Smooth muscle cell of the brain vasculature (primary cell): Measurements from ENCODE around the gene SLCO2A1.

Source experiments
- DNase-seq: peaks from one replicate; pipeline ENCODE4 v3.0.0-alpha.2; 2012; ENCODE audit warnings: low read depth, low spot score

SLCO2A1 gene

DNA sequence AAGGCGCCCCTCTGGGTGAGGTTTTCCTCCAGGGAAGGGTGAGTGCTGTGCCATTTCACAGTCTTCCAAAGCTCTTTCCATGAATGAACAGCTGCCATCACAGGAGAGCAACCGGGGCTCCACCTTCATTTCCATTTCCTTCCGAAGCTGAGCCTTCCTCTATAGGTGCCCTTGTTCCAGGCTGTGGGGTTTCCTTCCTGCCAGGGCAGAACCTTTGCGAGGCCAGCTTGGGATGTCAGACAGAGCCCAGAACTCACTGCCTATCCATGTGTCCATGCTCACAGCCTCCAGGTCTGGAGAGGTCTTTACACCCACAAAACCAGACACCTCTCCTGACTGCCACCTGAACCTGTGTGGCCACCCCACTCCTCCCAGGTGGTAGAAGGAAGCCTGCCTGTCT, 49.2 kb downstream of the SLCO2A1 start:
- no peak for DNase-seq

DNA sequence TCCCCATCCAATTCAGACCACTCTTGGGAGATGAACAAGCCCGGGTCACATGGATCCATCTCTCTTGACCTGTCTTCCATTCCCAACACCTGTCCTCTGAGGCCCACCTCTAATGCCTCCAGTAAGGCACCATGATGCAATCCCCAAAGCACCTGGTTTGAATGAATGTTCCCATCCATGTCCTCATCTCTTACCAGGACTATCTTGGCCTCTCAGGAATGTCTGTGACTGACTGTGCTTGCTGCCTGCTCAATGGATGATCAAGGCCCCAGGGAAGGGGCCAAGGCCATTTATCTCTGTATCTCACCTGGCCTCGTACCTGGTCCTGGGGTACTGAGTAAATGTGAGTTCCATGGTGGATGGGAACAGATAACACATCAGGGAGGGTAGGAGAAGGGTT, 49.7 kb downstream of the SLCO2A1 start:
- DNase-seq = no peak

DNA sequence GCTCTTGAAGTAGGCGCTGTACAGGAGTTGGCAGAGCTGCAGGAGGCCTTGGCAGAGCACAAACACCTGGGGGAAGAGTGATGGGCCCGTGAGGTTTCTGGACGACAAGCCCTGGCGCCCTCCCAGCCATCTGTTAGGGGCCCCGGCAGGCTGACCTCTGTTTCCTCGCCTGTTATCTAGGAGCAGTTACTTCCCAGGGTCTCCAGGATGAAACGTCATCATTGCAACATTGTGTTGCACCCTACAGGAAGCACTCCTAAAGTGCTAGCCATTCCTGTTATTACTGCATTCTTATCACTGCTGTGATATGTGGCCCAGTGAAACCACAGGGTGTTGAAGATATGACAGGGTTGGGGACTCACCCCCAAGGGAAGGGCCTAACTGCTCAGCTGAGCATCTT, 50.2 kb downstream of the SLCO2A1 start:
- no peak for DNase-seq

DNA sequence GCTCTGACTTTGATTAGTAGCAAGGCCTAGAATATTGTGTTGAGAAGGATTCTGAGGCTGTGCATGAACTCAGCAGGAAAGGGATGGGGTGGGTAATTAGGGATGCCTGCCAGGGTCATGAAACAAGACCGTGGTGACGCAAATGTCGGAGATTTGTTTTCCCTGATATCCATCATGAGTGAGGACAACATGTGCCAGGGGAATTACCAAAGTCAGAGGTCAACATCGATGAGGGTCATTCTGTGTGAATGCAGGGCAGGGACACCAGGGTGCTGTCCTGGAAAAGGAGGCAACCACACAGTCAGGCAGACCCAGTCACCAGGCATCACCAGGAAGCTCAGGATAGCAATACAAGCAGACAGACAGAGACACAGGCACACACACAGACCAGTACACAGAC, 52.2 kb downstream of the SLCO2A1 start:
- DNase-seq = no peak

DNA sequence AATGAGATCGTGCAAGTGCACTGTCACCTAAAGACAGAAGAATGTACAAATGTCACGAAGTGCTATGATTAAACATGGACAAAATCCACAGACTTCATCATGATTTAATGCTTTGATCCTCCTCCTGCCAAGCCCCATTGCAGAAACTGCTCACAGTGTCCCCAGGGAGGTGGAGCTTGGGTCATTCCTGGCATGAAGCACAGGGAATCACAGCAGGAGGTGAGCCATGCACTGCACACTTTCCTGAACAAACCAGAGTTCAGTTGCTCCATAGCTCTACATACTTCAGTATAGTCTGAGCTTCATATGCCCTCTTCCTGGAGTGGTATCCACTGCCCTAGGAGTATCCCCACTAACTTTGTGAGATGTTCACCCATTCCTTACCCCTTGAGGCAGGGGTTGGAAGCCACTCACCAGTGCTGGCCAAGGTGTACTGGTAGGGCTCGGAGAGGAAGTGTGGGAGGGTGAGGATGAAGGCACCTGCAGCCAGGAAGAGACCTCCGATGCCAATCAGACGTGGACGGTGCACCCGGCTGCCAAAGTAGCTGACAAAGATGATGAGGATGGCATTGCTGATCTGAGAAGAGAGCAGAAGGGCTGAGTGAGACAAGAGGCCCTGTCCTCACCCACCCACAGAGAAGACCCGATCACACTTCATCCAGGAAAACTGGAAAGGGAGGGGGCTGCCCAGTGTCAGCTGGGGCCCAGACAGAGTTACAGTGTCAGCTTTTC, 56.3 kb downstream of the SLCO2A1 start:
- DNase-seq = no peak

DNA sequence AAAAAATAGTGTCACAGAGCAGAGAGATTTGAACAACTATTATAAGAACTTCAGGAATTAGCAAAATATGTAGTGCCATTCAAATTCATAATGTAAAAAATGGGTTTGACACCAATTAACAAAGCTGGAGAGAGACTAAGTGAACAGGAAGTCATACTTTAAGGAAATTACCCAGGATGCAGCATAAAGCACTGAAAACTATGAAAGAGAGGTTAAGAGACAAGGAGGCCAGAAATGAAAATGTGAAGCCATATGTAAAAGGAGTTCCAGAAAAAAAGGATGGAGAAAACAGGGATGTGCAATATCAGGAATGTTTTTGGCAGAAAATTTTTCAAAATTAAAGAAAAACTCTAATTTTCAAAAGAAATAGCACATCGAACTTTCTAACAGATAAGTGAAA, 57.6 kb downstream of the SLCO2A1 start:
- no peak for DNase-seq

DNA sequence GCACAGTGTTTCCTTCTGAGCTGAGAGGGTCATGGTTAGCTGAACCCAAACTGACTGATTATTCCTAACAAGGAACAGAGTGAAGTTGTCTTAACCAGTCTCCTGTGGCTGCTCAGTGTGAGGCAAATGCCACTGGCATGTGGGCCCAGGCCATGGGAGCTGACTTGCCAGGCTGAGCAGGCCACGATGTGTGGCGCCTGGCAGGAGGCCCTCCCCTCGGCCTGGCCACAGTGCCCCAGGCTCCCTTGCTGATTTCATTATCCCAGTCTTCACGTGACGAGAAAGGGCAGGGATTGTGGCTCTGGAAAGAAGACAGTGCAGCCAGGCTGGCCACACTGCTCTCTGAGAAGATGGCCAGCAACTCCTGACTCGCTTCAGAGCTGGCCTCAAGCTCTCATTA, 58.8 kb downstream of the SLCO2A1 start:
- no peak for DNase-seq

DNA sequence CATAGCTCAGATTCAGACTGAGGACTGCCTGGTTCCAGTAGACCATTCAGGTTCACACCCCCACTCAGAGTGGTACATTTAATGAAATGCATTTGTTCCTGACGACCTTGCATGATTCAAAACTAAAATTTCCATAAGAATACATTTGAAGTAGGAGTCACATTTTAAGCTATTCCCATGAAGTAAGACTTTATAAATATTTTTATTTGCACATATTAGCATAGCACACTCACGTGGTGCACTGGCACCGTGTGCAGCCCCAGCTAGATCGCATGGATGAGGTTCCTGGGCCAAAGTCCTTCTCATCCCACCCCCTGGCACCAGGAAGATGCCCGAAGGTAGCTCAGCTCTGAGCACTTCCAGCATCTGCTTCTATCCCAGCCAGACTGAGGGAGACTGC, 59.4 kb downstream of the SLCO2A1 start:
- no peak for DNase-seq

DNA sequence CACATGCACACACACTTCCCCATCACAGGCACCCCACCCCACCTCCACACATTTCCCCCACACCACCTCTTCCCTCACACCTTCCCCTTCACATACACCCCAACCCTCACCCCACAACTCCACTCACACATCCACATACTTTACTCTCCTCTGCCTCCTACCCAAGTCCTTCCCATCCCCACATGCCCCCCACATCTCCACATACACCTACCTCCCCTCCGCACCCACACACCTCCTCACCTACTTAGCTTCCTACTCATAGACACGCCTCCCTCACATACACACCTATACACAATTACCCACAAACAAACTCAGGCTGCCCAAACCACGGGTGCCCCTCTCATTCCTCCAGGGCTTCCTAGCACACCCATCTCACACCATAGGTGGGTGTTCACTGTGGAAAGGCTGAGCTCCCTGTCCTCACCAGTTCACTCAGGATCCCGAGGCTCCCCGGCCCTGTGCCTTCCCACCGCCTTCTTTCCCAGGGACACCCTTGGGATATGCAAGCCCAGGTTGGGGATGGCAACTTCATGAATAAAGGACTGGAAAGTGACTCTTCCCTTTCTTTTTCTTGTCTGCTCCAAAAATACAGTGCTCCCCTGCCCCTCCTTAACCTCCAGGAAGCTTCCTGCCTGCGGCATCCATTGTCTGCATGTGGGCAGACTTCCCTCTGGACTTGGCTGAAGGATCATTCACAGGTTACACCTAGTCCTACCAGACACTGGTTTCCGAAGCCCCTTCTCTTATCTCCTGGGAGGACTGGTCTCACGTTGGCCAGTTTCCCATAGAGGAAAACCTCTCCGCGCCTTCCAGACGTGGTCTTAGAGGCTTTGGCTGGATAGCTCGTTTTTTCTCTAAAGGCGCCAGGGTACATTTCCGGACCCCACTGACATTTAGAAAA, 61.5 kb downstream of the SLCO2A1 start:
- DNase-seq = no peak

DNA sequence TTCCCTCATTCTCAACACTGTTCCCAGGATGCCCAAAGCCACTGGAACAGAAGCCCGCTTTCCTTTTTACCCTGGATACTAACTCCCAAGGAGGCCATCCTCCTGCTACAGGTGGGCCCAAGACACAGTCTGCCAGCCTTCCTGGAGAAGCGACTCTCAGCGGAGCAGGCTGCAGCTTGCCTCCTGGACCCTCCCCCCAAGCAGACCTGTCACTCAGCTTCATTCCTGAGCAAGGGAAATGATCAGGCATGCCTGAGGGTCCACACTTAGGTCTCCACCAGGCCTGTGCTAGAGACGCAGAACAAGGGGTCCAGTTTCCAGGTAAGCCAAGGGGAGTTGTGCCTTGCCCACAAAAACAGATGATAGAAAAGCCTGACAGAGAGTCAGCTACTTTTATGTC, 62.8 kb downstream of the SLCO2A1 start:
- no peak for DNase-seq

DNA sequence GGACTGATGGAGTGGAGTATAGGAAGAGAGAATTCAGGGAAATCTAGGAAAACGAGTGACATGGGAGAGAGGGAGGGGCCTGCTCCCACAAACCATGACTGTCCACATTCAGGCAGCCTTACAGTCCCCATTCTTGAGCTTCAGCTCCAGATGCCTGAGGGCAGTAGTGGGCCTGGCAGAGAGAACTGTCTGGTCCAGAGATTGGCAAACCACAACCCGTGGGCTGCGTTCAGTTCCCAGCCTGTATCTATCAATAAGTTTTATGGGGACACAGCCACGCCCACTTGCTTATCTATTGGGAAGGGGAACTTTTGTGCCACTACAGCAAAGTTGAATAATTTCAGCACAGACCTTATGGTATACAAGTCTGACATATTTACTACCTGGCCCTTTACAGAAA, 63.8 kb downstream of the SLCO2A1 start:
- no peak for DNase-seq

DNA sequence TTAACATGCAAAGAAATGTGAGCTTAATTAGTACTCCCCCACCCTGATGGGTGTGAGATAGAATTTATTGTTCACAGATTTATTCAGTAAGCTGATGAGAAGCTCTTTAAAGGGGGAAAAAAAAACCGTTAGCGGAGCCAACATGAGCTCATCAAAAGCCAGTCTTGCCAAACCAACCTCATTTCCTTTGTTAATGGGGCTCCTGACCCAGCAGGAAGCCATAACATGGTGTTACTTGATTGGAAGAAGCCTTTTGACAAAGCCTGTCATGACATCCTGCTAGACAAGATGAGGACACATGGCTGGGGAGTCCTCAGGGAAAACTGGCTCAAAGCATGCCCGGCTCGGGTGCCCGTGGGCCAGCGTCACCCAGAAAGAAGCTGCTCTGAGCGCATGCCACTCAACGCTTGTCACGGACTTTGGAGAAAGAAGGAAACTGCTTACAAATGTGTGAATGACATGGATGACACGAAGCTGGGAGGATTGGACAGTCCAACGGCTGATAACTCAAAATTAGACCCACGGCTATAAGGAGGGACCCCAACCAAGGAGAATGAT, 64.6 kb downstream of the SLCO2A1 start:
- no peak for DNase-seq

DNA sequence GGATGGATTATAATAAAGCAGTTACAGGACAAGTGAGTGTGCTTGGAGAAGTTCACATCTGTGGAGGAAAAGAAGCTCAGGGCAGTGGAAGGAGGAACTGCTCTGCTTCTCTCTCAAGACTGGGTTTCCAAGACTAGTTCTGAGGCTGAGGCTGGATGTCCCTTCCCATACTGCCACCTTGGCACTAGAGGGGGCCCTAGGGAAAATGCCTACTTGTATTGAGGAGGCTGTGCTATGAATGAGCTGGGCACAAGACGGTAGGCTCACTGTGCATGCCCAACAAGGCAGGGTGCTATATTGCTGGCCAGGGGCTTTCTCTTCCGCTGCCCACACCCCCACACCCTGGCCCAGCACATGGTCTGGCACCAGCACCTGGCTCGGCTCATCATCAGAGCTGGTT, 65.2 kb downstream of the SLCO2A1 start:
- DNase-seq = no peak

DNA sequence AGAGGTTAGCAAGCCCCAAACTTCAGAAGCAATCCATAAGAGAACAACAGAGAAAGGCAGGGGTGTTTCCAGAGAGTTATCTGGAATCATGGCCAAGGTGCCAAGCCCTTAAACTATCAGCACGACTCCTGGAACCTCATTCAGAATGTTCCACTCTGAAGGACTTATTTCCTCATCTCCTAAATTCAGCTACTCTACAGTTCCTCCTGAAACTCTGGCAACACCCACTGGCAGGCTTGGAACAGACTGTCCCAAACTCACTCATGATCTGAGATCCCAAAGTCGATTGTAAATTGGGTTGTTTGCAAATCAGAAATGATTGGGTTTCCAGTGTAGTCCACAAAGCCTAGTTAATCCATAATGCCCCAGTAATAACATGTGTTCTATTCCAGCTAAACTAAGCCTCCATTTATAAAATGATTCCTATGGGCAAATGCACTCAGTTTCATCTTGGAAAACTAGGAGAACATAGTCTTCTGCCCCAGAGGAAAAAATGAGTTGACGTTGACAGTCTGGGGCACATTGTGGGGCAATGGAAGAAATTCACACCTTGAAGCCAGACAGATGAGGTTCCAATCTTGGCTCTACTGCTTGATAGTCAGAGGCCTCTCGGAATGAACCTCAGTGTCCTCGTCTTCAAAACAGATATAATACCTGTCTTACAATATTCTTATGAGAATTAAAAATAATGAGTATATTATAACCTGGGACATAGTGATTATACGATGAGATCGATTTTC, 65.9 kb downstream of the SLCO2A1 start:
- no peak for DNase-seq

DNA sequence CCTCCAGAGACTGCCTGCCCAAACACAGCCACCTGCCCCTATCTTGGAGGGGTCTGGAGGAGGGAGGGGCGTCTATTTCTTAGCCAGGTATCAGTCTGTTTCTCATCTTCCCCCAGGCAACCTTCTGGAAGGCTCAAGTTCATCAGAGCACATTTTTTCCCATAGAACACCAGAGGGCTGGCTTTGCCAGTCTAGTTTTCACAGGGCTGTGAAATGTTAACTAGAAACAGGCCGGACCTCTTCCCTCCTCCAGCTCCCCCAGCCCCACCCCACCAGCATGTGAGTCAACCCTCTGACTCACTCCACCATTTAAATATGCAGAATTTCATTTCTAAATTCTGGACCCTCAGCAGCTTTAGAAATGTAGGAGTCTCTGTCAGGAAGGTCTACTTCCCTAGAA, 66.9 kb downstream of the SLCO2A1 start:
- no peak for DNase-seq

DNA sequence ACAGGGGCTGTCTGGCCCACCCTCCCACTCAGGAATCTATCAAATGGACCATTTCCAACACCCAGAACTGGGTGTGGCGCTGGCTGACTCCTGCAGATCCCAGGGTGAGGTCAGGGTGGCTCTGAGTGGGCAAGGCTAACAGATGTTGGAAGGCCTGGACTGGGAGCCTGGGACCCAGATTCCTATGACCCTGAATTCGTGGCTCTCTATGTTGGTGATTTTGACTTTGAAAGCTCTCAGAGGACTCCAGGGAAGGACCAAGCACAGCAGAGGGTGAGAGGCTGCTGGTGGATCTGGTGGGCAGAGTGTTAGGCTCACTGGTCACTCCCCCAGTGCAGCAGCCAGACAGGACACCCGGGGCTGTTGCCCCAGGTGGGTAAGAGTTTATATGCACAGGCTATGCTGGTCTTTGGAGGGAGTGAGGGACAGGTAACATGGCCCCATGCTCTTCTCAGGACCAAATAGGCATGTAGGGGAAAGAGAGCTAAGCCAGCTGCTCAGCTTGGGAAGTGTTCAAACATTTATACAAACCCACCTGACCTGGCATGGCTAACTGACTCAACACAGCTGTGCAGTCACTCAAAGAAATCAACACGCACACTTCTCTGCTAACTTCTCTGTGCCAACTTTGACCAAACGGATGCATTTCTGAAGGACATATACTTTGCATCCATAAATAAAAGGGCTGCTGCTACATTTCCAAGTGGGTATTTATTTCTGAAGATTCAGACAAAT, 71.5 kb downstream of the SLCO2A1 start:
- DNase-seq = no peak

DNA sequence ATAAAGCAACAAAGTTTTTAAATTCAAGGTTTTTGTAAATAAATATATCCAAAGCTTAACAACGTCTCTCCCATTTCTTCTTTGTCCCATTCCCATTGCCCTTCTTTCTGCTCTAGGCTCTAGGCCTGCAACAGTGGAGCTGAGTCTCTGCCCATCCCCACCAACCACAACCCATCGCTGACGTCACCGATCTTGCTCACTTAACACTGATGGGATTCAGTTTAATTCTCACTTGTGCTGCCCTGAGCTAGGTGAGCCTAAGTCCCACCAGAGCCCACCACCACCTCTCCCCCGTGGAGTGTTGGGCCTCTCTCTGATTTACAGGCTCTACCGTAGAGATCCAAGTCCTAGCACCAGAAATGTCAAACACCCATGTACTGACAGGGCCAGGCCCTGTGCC, 72.7 kb downstream of the SLCO2A1 start:
- no peak for DNase-seq

DNA sequence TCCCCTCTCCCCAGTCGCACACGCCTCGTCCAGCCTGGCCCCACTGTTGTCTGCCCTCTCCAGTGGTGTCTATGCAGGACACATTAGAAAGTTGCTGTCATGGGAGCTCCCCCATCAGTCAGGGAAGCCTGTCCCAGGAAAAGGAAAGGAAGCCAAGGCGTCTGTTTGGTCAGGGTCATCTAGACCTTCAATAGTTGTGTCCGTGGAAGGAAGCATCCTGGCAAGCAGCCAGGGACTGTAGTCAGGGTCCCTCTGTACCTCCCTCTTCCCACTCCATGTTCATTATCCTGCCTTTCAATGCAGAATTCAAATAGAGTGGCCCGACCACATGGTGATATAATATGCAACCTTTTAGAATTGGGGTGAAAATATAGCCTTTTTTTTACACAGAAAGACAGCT, 73.4 kb downstream of the SLCO2A1 start:
- no peak for DNase-seq

DNA sequence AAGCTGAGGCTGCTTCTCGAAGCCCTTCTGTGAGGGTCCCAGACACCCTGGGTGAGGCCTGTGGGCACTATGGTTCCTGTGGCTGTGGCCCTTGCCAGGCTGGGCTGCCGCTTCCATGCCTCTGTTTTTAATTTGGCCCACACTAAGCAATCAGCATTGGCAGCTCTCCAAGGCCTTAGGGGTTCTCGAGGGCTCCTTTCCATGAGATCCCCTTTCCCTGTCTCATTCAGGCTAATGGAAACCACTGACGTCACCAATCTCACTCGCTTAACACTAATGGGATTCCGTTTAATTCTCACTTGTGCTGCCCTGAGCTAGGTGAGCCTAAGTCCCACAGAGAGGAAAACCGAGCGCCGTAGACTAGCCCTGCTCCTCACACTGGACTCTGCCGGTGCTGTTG, 73.8 kb downstream of the SLCO2A1 start:
- no peak for DNase-seq

DNA sequence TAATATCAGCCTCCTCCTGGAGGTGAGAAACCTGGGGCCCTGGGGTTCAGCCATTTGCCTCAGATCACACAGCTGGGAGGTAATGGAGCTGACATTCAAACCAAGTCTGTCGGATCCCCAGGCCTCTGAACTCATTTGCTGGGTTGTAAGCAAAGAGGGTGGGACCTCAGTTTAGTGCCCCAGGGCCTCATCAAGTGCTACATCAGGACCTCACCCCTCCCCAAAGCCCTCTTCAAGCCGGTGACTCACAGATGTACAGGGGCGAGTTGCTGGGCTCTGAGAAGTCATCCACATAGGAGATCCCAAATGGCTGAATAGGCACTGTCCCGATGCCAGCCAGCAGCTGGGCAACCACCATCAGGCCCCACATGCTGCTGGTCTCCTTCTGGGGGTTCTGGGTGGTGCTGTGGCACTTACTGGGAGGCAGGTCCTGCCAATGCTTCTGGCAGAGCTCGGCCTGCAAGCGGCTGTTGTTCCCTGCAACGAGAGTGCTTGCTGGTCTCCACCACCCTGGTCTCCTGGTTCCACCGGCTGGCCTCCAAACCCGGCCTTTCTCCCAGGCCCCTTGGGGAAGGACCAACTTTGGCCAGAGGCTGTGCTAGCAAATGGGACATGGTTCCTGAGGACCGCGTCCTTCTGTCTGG, 74.9 kb downstream of the SLCO2A1 start:
- no peak for DNase-seq

DNA sequence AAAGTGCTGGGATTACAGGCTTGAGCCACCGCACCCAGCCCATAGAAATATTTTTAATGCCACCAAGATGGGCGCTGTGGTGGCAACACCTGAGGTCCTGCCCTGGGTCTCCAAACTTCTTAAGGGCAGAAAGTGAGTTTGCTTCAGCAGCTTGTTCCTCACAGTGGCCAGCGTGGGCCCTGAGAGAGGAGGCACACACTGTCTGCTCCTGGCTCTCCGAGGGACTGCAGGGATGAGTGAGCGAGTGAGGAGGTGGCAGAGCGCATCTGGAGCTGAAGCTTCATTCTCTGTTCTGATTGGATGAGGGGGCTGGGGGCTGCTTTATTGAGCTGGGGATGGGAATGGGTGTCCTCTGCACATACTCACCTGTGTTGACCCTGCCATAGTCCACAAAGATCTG, 76.4 kb downstream of the SLCO2A1 start:
- no peak for DNase-seq
